HG02938 (cell line): ENCODE data around the gene CHD8.

Source experiments
- ATAC-seq: cut with Tn5 transposase; IDR thresholded peaks from one replicate; pipeline ENCODE4 v1.9.1; 2021; ENCODE audit warnings: mild to moderate bottlenecking, moderate library complexity; ENCODE audit not compliant: unreplicated experiment

The CHD8 gene

GRCh38 chr14:21369949-21370679 lies 85.8 kb downstream of the CHD8 start:
- no peak for ATAC-seq

DNA sequence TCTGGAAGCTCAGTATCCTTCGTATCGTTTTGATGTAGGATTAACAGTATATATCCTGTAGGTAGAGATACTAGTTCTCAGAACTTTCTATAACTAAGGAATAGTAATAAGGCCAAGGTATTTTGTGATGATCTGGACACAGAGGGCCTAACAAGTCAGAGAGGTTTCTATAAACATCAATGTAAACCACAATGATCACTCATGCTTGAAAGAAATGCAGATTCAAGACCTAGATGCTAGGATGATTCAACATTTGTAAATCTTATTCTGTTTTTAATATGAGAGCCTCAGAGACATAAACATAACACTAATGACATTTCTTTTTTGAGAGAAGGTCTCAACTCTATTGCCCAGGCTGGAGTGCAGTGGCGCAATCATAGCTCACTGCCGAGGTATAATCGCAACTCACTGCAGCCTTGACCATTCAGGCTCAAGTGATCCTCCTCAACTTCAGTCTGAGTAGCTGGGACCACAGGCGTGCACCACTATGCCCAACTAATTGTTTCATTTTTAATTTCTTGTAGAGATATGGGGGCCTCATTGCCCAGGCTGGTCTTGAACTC lies 88.3 kb downstream of the CHD8 start:
- ATAC-seq, result no peak

- ATAC-seq, result no peak
Observed at GRCh38 chr14:21356511-21356910, 99.4 kb downstream of the CHD8 start.

GRCh38 chr14:21352587-21352986 lies 103.3 kb downstream of the CHD8 start:
- peak; percentile 52 for ATAC-seq

DNA sequence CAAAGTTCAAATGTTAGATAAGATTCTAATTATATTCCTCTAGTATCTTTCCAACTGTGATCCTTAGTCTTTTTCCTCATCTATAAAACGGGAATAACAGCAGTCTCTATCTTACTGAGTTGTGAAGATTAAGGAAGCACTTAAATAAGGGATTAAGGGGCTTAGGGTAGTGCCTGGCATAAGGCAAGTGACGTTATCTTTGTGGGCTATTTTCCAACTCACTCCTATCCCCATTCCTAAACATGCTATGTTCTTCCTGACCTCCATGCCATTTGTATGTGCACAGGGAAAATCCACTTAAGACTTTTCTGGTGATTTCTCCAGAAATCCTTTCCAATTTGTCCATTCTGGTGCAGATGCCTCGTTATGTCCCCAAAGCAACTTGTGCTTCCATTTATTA lies 105.4 kb downstream of the CHD8 start:
- no peak for ATAC-seq

GRCh38 chr14:21347201-21347600 lies 108.7 kb downstream of the CHD8 start:
- ATAC-seq, result no peak

DNA sequence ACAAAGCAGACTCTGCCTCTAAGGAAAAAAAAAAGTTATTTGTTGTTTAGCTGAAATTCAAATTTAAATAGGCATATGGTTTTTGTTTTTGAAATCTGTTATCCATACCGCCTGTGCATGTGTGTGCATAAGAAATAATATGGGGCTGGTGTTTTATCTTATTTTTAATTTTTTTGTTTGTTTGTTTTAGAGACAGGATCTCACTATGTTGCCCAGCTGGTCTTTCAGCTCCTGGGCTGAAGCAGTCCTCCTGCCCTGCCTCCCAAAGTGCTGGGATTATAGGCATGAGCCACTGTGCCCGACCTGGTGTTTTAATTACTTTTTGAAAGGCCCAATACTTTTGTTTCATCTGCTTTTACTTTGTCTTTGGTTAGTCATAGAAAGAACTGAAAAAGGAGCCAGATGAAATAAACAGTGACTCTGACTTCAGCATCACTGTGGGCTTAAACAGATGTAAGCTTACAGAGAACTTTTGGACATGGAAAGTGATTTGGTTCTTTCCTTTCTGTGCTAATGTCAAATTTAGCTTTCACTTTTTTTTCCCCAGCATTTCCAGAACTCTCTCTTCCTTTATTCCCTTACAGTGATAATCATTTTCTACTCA lies 109.3 kb downstream of the CHD8 start:
- no peak for ATAC-seq

DNA sequence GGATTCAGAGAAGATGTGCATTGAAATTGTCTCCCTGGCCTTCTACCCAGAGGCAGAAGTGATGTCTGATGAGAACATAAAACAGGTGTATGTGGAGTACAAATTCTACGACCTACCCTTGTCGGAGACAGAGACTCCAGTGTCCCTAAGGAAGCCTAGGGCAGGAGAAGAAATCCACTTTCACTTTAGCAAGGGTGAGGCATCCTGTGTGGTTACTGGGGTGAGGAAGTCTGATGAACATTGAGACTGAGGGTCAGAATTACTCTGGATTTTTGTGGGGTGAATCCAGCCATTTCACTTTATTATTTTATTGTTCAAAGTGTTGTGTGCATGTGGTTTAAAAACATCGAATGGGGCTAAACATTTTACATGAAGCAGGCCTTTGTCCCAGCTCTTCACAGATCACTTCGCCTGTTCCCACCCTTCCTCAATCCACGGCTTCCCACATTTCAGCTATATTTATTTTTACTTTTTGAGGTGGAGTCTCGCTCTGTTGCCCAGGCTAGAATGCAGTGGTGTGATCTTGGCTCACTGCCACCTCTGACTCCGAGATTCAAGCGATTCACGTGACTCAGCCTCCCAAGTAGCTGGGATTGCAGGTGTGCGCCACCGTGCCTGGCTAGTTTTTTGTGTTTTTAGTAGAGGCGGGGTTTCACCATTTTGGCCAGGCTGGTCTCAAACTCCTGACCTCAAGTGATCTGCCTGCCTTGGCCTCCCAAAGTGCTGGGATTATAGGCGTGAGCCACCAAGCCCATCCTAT lies 112.7 kb downstream of the CHD8 start:
- no peak for ATAC-seq
